Rectal smooth muscle tissue (tissue), 1 donor: ENCODE data around the gene SLC38A1.
"Not testable (repeated sequence)": the region's sequence is repeated elsewhere in the genome, so short reads cannot be mapped to it uniquely, and the experiment has no call there.

Experiments
- H3K27ac ChIP-seq: one replicate; pipeline ENCODE4 v1.7.0; 2013; ENCODE audit warnings: low read depth, low read length, inconsistent platforms
- H3K27me3 ChIP-seq: one replicate; pipeline ENCODE4 v1.7.0; 2013; ENCODE audit warnings: low read length; ENCODE audit not compliant: control insufficient read depth, insufficient read depth
- H3K36me3 ChIP-seq: one replicate; pipeline ENCODE4 v1.7.0; 2013; ENCODE audit warnings: low read length; ENCODE audit not compliant: control insufficient read depth, insufficient read depth
- H3K4me1 ChIP-seq: one replicate; pipeline ENCODE4 v1.7.0; 2013; ENCODE audit warnings: low read length; ENCODE audit not compliant: control insufficient read depth, insufficient read depth
- H3K4me3 ChIP-seq: one replicate; pipeline ENCODE4 v1.7.0; 2013; ENCODE audit warnings: low read length
- H3K9ac ChIP-seq: one replicate; pipeline ENCODE4 v1.7.0; 2013; ENCODE audit warnings: low read length

Gene SLC38A1

GRCh38 chr12:46183112-46183511 lies 85.7 kb downstream of the SLC38A1 start:
- Histone ChIP-seq H3K4me1 (peaks cover 7% of the 10 kb centered on the region), H3K27me3 (no peaks in the 10 kb centered on the region), H3K9ac (no peak overlapping the region), H3K27ac (no peak overlapping the region), H3K36me3 (no peaks in the 10 kb centered on the region), H3K4me3 (no peak overlapping the region)

- H3K27ac ChIP-seq: no peak overlapping the region
- H3K36me3 ChIP-seq: no peaks in the 10 kb centered on the region
- H3K4me1 ChIP-seq: no peaks in the 10 kb centered on the region
- no peak overlapping the region for H3K9ac ChIP-seq
- H3K4me3 ChIP-seq: no peak overlapping the region
- no peaks in the 10 kb centered on the region for H3K27me3 ChIP-seq
Measured at GRCh38 chr12:46181465-46181864, 87.4 kb downstream of the SLC38A1 start.

- no peaks in the 10 kb centered on the region for H3K36me3 ChIP-seq
- no peak overlapping the region for H3K27ac ChIP-seq
- no peaks in the 10 kb centered on the region for H3K27me3 ChIP-seq
- no peaks in the 10 kb centered on the region for H3K4me1 ChIP-seq
- H3K9ac ChIP-seq: no peak overlapping the region
- H3K4me3 ChIP-seq: no peak overlapping the region
Measured at GRCh38 chr12:46179693-46180452, 89.0 kb downstream of the SLC38A1 start.

GRCh38 chr12:46177837-46178608 lies 90.8 kb downstream of the SLC38A1 start:
- H3K36me3 ChIP-seq: no peaks in the 10 kb centered on the region

GRCh38 chr12:46177025-46177424 lies 91.8 kb downstream of the SLC38A1 start:
- H3K9ac ChIP-seq: no peak overlapping the region
- H3K27me3 ChIP-seq: no peaks in the 10 kb centered on the region
- no peak overlapping the region for H3K27ac ChIP-seq
- H3K4me3 ChIP-seq: no peak overlapping the region
- no peaks in the 10 kb centered on the region for H3K36me3 ChIP-seq
- no peaks in the 10 kb centered on the region for H3K4me1 ChIP-seq

More at GRCh38 chr12:46177837-46178608, 90.8 kb downstream of the SLC38A1 start:
- Histone ChIP-seq H3K4me3 (no peak overlapping the region), H3K9ac (no peak overlapping the region), H3K27ac (no peak overlapping the region), H3K4me1 (no peaks in the 10 kb centered on the region), H3K27me3 (no peaks in the 10 kb centered on the region)

GRCh38 chr12:46174919-46175318 lies 93.9 kb downstream of the SLC38A1 start:
- Histone ChIP-seq H3K4me3 (no peak overlapping the region), H3K9ac (no peak overlapping the region)

GRCh38 chr12:46174061-46174662 lies 94.7 kb downstream of the SLC38A1 start:
- Histone ChIP-seq H3K9ac (no peak overlapping the region), H3K36me3 (peaks cover 2% of the 10 kb centered on the region), H3K4me1 (no peaks in the 10 kb centered on the region), H3K4me3 (no peak overlapping the region), H3K27me3 (no peaks in the 10 kb centered on the region), H3K27ac (no peak overlapping the region)

More at GRCh38 chr12:46174919-46175318, 93.9 kb downstream of the SLC38A1 start:
- Histone ChIP-seq H3K4me1 (no peaks in the 10 kb centered on the region), H3K36me3 (peaks cover 2% of the 10 kb centered on the region), H3K27ac (no peak overlapping the region), H3K27me3 (no peaks in the 10 kb centered on the region)

- Histone ChIP-seq H3K4me1 (no peaks in the 10 kb centered on the region), H3K9ac (no peak overlapping the region), H3K36me3 (peaks cover 2% of the 10 kb centered on the region), H3K27me3 (no peaks in the 10 kb centered on the region), H3K27ac (no peak overlapping the region), H3K4me3 (no peak overlapping the region)
Measured at GRCh38 chr12:46168426-46168825, 100.4 kb downstream of the SLC38A1 start.

- no peak overlapping the region for H3K4me3 ChIP-seq
- H3K27me3 ChIP-seq: no peaks in the 10 kb centered on the region
- H3K36me3 ChIP-seq: peaks cover 2% of the 10 kb centered on the region
- no peak overlapping the region for H3K9ac ChIP-seq
- no peak overlapping the region for H3K27ac ChIP-seq
- H3K4me1 ChIP-seq: no peaks in the 10 kb centered on the region
Measured at GRCh38 chr12:46167412-46167811, 101.4 kb downstream of the SLC38A1 start.

GRCh38 chr12:46165191-46165590 lies 103.7 kb downstream of the SLC38A1 start:
- Histone ChIP-seq H3K36me3 (peaks cover 1% of the 10 kb centered on the region), H3K27ac (no peak overlapping the region), H3K27me3 (no peaks in the 10 kb centered on the region), H3K4me3 (no peak overlapping the region), H3K9ac (no peak overlapping the region), H3K4me1 (peaks cover 12% of the 10 kb centered on the region)

GRCh38 chr12:46164186-46164761 lies 104.6 kb downstream of the SLC38A1 start:
- Histone ChIP-seq H3K4me3 (no peak overlapping the region), H3K36me3 (no peaks in the 10 kb centered on the region), H3K9ac (no peak overlapping the region), H3K27me3 (no peaks in the 10 kb centered on the region), H3K4me1 (peaks cover 14% of the 10 kb centered on the region), H3K27ac (no peak overlapping the region)

GRCh38 chr12:46162549-46163076 lies 106.2 kb downstream of the SLC38A1 start:
- not testable (repeated sequence) for H3K9ac ChIP-seq
- H3K4me1 ChIP-seq: peaks cover 24% of the 10 kb centered on the region

More at GRCh38 chr12:46162549-46163076, 106.2 kb downstream of the SLC38A1 start:
- not testable (repeated sequence) for H3K4me3 ChIP-seq, H3K36me3 ChIP-seq, H3K27me3 ChIP-seq, H3K27ac ChIP-seq
